Jurkat, Clone E6-1 (cell line): ENCODE results near the gene ERAL1.
"Not testable (repeated sequence)": the region's sequence is repeated elsewhere in the genome, so short reads cannot be mapped to it uniquely, and the experiment has no call there.

Experiments used
- DNase-seq: peaks from one replicate; pipeline ENCODE4 v3.0.0-alpha.2; 2011; ENCODE audit warnings: low read depth, low spot score
- H3K4me3 ChIP-seq: 2 replicates; pipeline ENCODE4 v1.5.1; 2011; ENCODE audit warnings: mild to moderate bottlenecking, low read length, control low read depth, moderate library complexity

ERAL1 gene

GRCh38 chr17:28846699-28847098, 8.1 kb upstream of the ERAL1 start:
- not testable (repeated sequence) for DNase-seq, H3K4me3 ChIP-seq

DNA sequence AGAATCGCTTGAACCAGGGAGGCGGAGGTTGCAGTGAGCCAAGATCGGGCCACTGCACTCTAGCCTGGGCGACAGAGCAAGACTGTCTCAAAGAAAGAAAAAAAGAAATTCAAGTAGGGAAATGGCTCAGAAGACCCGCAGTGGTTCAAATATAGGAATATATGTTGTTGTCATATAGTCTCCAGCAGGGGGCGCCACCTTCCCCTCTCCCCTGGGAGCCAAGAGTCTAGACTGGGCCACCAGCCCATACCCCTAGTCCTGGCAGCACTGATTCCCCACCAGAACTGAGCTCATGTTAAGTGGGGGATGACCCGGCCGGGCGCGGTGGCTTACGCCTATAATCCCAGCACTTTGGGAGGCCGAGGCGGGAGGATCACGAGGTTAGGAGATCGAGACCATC, 6.1 kb upstream of the ERAL1 start:
- peak; percentile 48 for DNase-seq
- H3K4me3 ChIP-seq: not testable (repeated sequence)

DNA sequence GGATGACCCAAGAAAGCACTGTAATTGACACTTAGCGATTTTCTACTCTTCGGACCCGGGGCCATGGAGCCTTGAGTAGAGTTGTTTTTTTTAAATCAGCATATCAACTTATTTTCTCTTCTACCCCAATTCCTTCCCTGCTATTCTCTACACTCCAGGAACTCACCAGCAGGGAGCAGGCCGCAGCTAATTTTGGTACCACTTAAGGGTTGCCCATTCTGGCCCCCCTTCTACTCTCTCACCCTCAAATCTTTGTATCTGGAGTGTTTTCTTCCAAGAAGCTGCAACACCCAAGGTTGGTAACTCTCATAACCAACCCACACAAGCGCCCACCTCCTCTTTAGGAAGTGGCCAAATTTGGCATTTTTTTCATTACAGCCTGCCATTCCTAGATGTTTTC, 5.5 kb upstream of the ERAL1 start:
- DNase-seq: peak; percentile 22

DNA sequence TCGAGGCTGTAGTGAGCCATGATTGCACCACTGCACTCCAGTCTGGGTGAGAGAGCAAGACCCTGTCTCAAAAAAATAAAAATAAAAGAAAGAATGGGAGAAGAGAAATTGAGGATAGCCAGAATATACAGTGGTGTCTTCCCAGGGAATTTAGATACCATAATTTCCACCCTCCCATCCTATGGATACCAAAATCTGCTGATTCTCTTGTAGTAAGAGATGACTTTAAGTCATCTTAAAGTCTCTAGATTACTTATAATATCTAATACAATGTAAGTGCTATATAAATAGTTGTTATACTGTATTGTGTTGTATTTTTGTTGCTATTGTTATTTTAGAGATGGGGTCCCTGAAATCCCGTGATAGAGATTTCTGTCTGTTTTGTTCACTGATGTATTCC, 1.5 kb upstream of the ERAL1 start:
- no peak for DNase-seq
- H3K4me3 ChIP-seq: no peak overlapping the region

More for the DNA sequence above, 5.5 kb upstream of the ERAL1 start:
- H3K4me3 ChIP-seq: no peak overlapping the region

DNA sequence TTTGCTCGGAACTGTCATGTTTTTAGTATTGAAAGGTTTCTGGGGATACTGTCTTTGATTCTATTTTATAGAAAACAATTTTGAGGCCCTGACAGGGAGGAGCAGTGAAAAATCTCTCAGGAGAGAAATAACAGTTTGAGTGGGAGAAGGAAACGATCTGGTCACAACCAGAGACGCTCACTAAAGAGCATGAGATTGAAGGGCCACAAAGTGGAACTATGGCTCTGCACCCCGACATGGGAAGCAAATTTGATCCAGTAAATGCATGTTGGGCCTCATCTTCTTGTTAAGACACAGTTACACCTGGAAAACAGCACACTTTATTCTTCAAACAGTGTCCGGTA, 492 bp downstream of the ERAL1 start:
- peak overlapping the region; percentile 94 for H3K4me3 ChIP-seq
- no peak for DNase-seq

- no peak overlapping the region for H3K4me3 ChIP-seq
- DNase-seq: no peak
These were observed 1.3 kb downstream of the ERAL1 start for GRCh38 chr17:28856028-28856574.

DNA sequence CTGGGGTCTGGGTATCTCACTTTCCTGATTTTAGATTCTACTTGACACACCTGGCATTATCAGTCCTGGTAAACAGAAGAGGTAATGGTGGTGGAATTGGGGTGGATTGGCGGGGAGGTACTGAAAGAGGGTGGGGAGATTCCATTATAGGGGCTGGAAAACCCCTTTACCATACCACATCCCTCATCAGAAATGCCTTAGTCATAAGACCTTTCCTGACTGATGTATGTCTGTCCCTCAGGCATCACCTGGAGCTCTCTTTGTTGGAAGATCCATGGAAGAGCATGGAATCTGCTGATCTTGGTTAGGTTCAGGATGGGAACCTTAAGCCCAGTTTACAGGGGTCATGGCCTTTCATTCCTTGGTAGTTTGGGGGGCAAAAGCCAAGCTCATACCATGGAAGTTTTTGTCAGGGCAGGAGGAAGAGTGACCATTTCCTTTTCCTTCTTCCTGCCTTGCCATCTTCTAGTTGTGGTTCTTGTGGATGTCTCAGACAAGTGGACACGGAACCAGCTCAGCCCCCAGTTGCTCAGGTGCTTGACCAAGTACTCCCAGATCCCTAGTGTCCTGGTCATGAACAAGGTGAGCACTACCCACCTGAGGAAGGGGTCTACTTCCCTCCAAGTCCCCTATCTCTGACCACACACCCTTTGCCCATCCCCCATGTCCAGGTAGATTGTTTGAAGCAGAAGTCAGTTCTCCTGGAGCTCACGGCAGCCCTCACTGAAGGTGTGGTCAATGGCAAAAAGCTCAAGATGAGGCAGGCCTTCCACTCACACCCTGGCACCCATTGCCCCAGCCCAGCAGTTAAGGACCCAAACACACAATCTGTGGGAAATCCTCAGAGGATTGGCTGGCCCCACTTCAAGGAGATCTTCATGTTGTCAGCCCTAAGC, 3.3 kb downstream of the ERAL1 start:
- DNase-seq: no peak
- no peak overlapping the region for H3K4me3 ChIP-seq

- no peak overlapping the region for H3K4me3 ChIP-seq
- no peak for DNase-seq
These were observed 4.1 kb downstream of the ERAL1 start for GRCh38 chr17:28858801-28859355.

GRCh38 chr17:28860363-28860808, 5.6 kb downstream of the ERAL1 start:
- no peak overlapping the region for H3K4me3 ChIP-seq
- DNase-seq: no peak

DNA sequence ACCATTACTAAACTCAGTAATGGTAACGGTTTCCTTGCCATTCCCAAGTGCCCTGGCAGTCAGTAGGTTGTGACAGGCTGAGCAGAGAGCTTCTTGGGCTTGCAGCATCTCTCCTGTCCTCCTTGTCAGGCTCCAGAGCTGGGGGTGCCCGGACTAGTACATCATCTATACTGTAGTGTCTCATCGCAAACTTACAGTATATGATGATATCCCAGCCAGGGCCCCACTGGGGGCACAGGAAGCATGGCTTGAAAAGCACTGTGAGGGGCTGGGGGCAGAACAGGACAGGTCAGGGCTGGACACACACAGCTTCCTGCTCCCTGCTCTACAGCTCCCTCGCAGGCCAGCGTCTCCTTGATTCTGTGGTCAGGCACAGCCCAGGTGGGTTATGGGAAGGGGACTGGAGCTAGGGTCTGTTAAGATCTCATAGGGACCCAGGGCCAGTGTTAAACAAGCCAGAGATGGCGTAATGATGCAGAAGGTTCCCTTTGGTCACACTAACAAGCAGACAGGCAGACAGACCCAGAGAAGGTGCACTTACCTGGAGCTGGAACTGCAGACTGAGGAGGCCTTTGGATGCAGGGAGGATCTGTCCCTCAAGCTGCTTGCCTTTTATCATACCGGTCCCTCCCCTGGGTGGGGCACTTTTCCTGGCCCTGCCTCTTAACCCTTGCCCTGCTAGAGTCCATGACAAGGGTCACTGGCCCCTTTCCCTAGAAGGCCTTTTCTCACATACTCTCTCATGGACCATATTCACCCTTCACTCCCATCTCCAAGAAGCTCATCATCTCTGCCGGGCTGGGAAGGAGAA, 6.8 kb downstream of the ERAL1 start:
- H3K4me3 ChIP-seq: no peak overlapping the region
- no peak for DNase-seq

DNA sequence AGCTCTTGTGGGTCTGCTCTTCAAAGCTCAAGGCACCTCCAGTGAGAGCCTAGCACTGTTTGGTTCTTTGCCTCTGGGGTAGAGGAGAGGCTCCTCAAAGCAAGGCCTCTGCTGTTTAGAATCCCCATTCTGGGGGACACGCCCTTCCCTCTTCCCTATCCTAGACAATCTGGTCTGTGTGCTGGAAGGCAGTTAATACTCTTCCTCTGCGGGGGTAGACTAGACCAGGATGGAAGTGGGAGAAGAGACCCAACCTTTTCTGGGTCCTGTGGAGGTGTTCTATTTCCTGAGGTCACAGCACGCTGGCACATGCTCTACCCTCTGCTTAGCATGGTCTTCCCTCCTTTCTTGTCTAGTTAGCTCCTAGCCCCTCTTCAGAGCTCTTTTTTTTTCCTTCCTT, 7.7 kb downstream of the ERAL1 start:
- no peak for DNase-seq
- H3K4me3 ChIP-seq: no peak overlapping the region

DNA sequence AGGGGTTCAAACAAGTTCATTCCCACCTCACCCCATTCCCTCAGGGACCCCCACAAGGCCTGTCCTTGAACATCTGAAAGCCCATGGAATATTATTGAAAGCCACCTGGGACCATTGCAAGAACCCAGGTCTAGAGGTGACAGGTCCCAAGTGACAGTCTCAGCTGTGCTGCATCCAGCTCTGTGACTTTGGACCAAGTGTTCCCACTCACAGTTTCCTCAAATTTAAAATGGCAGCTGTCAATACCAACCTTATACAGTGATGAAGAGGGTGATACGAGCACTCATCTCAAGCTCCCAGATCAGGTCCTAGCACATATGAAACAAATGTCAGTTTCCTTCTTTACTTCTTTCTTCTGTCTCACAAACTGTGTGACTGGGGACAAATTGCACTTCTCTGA, 9.1 kb downstream of the ERAL1 start:
- DNase-seq: no peak
- H3K4me3 ChIP-seq: no peak overlapping the region

- DNase-seq: no peak
- no peak overlapping the region for H3K4me3 ChIP-seq
These were observed 10.4 kb downstream of the ERAL1 start for GRCh38 chr17:28864991-28865849.

GRCh38 chr17:28865946-28866752, 11.3 kb downstream of the ERAL1 start:
- H3K4me3 ChIP-seq: no peak overlapping the region
- no peak for DNase-seq

- no peak overlapping the region for H3K4me3 ChIP-seq
- no peak for DNase-seq
These were observed 12.5 kb downstream of the ERAL1 start for GRCh38 chr17:28867276-28867675.

- peak; percentile 68 for DNase-seq
- no peak overlapping the region for H3K4me3 ChIP-seq
These were observed 16.3 kb downstream of the ERAL1 start for GRCh38 chr17:28871056-28871579.

GRCh38 chr17:28873839-28874238, 19.0 kb downstream of the ERAL1 start:
- no peak for DNase-seq
- no peak overlapping the region for H3K4me3 ChIP-seq

DNA sequence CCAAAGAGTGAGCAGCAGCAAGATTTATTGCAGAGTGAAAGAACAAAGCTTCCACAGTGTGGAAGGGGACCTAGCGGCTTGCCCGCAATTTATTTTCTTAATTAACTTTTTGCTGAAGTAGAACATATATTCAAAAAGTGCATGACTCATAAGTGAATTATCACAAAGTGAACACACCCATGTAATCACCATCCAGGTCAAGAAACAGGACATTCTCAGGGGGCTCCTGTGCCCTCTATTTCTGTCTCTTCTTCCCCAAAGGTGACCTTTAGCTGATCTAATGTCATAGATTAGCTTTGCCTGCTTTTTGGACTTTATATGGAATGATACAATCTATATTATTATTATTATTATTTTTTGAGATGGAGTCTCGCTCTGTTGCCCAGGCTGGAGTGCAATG, 19.9 kb downstream of the ERAL1 start:
- H3K4me3 ChIP-seq: no peak overlapping the region
- DNase-seq: no peak
